Measurements from ENCODE around the gene ANKRD13B. TPM values are rescaled to one million over a fixed set of nuclear protein-coding genes. Genes with fewer than 3 reads are reported as not detected.

The ANKRD13B gene
- total RNA-seq, 1 donor from 2014 or later, result 17.9 TPM

DNA sequence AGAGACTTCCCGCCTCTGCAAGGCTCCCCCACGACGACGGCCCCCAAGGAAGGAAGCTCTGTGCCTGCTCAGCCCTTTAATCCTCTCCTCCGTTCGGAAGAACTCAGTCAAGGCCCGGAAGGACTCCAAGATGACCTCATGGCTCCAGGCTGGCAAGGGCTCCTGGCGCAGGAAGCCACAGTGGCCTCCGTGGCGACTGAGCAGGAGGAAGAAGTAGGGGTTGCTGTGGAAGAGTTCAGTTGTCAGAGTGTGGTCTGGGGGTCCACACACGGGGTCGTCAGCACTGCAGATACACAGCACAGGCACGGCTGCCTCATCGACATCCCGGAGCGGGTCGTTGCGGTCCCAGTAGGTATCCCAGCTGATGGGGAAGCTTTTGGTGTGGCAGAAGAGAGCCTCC lies 30.3 kb upstream of the ANKRD13B start:
- no peaks in the 10 kb centered on the region for H3K9me3 Mint-ChIP-seq (ENCODE audit: unreplicated experiment)

DNA sequence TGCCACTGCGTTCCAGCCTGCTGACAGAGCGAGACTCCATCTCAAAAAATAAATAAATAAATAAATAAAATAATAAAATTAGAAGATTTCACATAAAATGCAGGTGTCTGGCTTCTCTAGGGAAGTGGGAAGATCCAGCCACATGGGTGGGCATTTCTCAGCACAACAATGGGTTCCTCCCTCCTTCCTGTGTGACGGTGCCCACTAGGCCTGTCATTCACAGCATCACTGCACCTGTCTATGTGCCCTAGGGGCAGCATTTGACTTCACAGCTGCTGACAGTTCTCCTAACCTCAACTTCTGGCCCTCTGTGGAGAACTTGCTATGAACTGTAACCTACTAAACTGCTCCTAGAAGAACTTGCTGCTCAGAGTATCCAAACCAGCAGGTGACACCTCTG lies 29.1 kb upstream of the ANKRD13B start:
- peaks cover 5% of the 10 kb centered on the region for H4K20me1 ChIP-seq (ENCODE audit: insufficient read depth, low read length)
- no peak overlapping the region for H3K4me2 ChIP-seq (ENCODE audit: low read length)
- Mint-ChIP-seq H3K36me3 (ENCODE audit: low read depth, unreplicated experiment) (peaks cover 17% of the 10 kb centered on the region), H3K27ac (ENCODE audit: unreplicated experiment) (peak overlapping the region; percentile 34), H3K27me3 (ENCODE audit: low read depth, unreplicated experiment) (peaks cover 22% of the 10 kb centered on the region), H3K9me3 (ENCODE audit: unreplicated experiment) (no peaks in the 10 kb centered on the region), H3K4me1 (ENCODE audit: low read depth, unreplicated experiment) (no peaks in the 10 kb centered on the region), H3K4me3 (ENCODE audit: unreplicated experiment) (no peak overlapping the region)
- no peaks in the 10 kb centered on the region for H3K79me2 ChIP-seq (ENCODE audit: insufficient read depth, low read length)
- DNase-seq (ENCODE audit: low read depth) (no peak), FAIRE-seq (no peak)
- H2AFZ ChIP-seq (ENCODE audit: low read depth, low read length), result no peak overlapping the region
- peaks cover 5% of the 10 kb centered on the region for H3K27me3 ChIP-seq (ENCODE audit: insufficient read depth, low read length)
- peaks cover 8% of the 10 kb centered on the region for H3K4me1 ChIP-seq (ENCODE audit: insufficient read depth, low read length)
- H3K27ac ChIP-seq (ENCODE audit: low read depth, low read length), result no peak overlapping the region
- no peak overlapping the region for H3K4me3 ChIP-seq (ENCODE audit: insufficient read depth, low read depth, low read length)
- H3K36me3 ChIP-seq (ENCODE audit: insufficient read depth, low read length), result no peaks in the 10 kb centered on the region
- no peak overlapping the region for H3K9ac ChIP-seq (ENCODE audit: low read length)
- TF ChIP-seq CTCF (IDR thresholded peaks at IDR 0.05; ENCODE audit: insufficient read depth, low read depth, low read length) (no peak), EZH2 (IDR thresholded peaks at IDR 0.05; ENCODE audit: insufficient read depth, low read length) (no peak)
- no peaks in the 10 kb centered on the region for H3K9me3 ChIP-seq (ENCODE audit: insufficient read depth, low read depth, low read length)

More for the DNA sequence above, 30.3 kb upstream of the ANKRD13B start:
- H4K20me1 ChIP-seq (ENCODE audit: insufficient read depth, low read length), result peaks cover 5% of the 10 kb centered on the region
- peaks cover 7% of the 10 kb centered on the region for H3K4me1 ChIP-seq (ENCODE audit: insufficient read depth, low read length)
- no peaks in the 10 kb centered on the region for H3K79me2 ChIP-seq (ENCODE audit: insufficient read depth, low read length)
- H3K9me3 ChIP-seq (ENCODE audit: insufficient read depth, low read depth, low read length), result no peaks in the 10 kb centered on the region
- H3K4me3 ChIP-seq (ENCODE audit: insufficient read depth, low read depth, low read length), result no peak overlapping the region
- FAIRE-seq (no peak), DNase-seq (ENCODE audit: low read depth) (no peak)
- Mint-ChIP-seq H3K36me3 (ENCODE audit: low read depth, unreplicated experiment) (peaks cover 17% of the 10 kb centered on the region), H3K4me1 (ENCODE audit: low read depth, unreplicated experiment) (no peaks in the 10 kb centered on the region), H3K4me3 (ENCODE audit: unreplicated experiment) (no peak overlapping the region), H3K27ac (ENCODE audit: unreplicated experiment) (no peak overlapping the region), H3K27me3 (ENCODE audit: low read depth, unreplicated experiment) (peaks cover 22% of the 10 kb centered on the region)
- no peaks in the 10 kb centered on the region for H3K36me3 ChIP-seq (ENCODE audit: insufficient read depth, low read length)
- H2AFZ ChIP-seq (ENCODE audit: low read depth, low read length), result no peak overlapping the region
- no peak overlapping the region for H3K27ac ChIP-seq (ENCODE audit: low read depth, low read length)
- no peak overlapping the region for H3K9ac ChIP-seq (ENCODE audit: low read length)
- no peak for TF ChIP-seq EZH2 (IDR thresholded peaks at IDR 0.05; ENCODE audit: insufficient read depth, low read length)
- TF ChIP-seq CTCF (IDR thresholded peaks at IDR 0.05; ENCODE audit: insufficient read depth, low read depth, low read length), result no peak
- peaks cover 5% of the 10 kb centered on the region for H3K27me3 ChIP-seq (ENCODE audit: insufficient read depth, low read length)
- no peak overlapping the region for H3K4me2 ChIP-seq (ENCODE audit: low read length)

- Histone ChIP-seq H4K20me1 (ENCODE audit: insufficient read depth, low read length) (peaks cover 12% of the 10 kb centered on the region), H3K4me3 (ENCODE audit: insufficient read depth, low read depth, low read length) (peak overlapping the region; percentile 50), H3K4me1 (ENCODE audit: insufficient read depth, low read length) (peaks cover 18% of the 10 kb centered on the region), H3K27me3 (ENCODE audit: insufficient read depth, low read length) (peaks cover 5% of the 10 kb centered on the region), H3K4me2 (ENCODE audit: low read length) (peak overlapping the region; percentile 92), H3K27ac (ENCODE audit: low read depth, low read length) (no peak overlapping the region), H3K9me3 (ENCODE audit: insufficient read depth, low read depth, low read length) (no peaks in the 10 kb centered on the region), H2AFZ (ENCODE audit: low read depth, low read length) (peak overlapping the region; percentile 77), H3K36me3 (ENCODE audit: insufficient read depth, low read length) (no peaks in the 10 kb centered on the region), H3K79me2 (ENCODE audit: insufficient read depth, low read length) (no peaks in the 10 kb centered on the region), H3K9ac (ENCODE audit: low read length) (no peak overlapping the region)
- H3K27me3 Mint-ChIP-seq (ENCODE audit: low read depth, unreplicated experiment), result peaks cover 23% of the 10 kb centered on the region
- no peak for DNase-seq (ENCODE audit: low read depth)
- peak overlapping the region; percentile 79 for H3K4me3 Mint-ChIP-seq (ENCODE audit: unreplicated experiment)
- H3K36me3 Mint-ChIP-seq (ENCODE audit: low read depth, unreplicated experiment), result peaks cover 22% of the 10 kb centered on the region
- no peak for FAIRE-seq
- H3K9me3 Mint-ChIP-seq (ENCODE audit: unreplicated experiment), result no peaks in the 10 kb centered on the region
- H3K27ac Mint-ChIP-seq (ENCODE audit: unreplicated experiment), result no peak overlapping the region
- no peak for TF ChIP-seq CTCF (IDR thresholded peaks at IDR 0.05; ENCODE audit: insufficient read depth, low read depth, low read length)
- TF ChIP-seq EZH2 (IDR thresholded peaks at IDR 0.05; ENCODE audit: insufficient read depth, low read length), result peak; percentile 35
- H3K4me1 Mint-ChIP-seq (ENCODE audit: low read depth, unreplicated experiment), result peaks cover 5% of the 10 kb centered on the region
Observed at GRCh38 chr17:29565643-29566472, 27.1 kb upstream of the ANKRD13B start.

Measured in astrocyte (in vitro differentiated cells and primary cell).